Measurements from ENCODE around the gene TSPAN14.

TSPAN14 gene

DNA sequence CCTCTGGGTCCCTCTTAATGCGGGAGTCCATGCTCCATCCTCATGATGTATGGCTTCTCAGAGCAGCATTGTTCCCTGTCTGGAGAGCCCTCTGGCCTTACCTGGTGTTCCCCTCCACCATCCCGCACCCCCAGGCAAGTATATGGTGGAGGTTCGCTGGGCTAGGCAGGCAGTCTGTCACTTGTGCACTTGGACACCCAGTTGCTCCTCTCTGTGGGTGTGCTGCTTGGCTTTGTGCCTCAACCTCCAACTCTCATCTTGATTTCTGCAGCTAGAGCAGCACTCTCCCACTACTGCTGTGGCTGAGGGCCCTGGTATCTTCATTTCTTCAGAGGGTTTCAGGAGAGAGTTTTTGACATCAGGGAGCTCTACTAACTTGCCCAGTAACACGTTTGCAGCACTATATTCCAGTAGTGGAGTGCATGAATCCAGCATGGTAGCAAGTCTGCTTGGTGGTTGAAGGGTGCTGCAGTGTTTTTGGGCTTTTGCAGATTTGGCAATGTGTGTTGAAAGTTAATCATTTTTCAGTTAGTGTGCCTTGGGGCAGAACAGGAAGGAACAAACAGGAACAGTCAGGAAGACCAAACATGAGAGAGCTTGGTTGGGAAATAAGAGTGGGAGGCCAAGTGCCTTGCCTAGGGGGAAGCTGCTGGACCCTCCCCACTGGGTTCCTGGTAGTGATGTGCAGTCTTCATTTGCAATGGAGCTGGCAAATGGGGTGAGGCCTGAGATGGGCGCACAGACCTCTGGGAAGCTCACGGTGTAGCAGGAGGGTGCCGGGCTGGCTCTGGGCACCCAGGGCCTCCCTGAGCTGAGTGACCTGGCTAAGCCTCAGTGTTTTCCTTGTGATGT is 37.4 kb downstream of the TSPAN14 start:
- no peak for DNase-seq

- no peak for DNase-seq
Measured at GRCh38 chr10:80492848-80493521, 38.9 kb downstream of the TSPAN14 start.

DNA sequence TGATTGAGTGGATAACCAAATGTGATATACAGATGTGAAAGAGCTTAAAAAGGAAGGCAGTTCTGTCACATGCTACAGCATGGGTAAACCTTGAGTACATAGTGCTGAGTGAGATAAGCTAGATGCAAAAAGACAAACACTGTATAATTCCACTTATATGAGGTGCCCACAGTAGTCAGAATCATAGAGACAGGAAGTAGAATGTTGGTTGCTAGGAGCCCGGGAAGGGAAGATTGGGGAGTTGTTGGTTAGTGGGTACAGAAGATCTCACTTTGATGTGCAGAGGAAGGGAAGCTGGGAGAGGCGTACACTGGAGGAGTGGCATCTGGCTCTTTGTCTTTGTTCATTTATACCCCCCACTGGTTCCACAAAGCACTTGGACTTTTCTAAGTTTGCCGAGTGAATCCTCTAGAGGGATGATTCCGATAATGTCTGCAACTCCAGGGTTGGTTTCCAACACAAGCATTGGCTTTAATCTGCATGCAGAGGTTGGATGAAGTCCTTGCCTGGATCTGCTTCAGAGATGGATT is 39.5 kb downstream of the TSPAN14 start:
- no peak for DNase-seq

- no peak for DNase-seq
Measured at GRCh38 chr10:80496555-80497172, 42.6 kb downstream of the TSPAN14 start.

GRCh38 chr10:80497187-80498077 is 43.3 kb downstream of the TSPAN14 start:
- DNase-seq, result no peak

- no peak for DNase-seq
Measured at GRCh38 chr10:80498078-80498832, 44.1 kb downstream of the TSPAN14 start.

- DNase-seq, result no peak
Measured at GRCh38 chr10:80498833-80499741, 45.0 kb downstream of the TSPAN14 start.

DNA sequence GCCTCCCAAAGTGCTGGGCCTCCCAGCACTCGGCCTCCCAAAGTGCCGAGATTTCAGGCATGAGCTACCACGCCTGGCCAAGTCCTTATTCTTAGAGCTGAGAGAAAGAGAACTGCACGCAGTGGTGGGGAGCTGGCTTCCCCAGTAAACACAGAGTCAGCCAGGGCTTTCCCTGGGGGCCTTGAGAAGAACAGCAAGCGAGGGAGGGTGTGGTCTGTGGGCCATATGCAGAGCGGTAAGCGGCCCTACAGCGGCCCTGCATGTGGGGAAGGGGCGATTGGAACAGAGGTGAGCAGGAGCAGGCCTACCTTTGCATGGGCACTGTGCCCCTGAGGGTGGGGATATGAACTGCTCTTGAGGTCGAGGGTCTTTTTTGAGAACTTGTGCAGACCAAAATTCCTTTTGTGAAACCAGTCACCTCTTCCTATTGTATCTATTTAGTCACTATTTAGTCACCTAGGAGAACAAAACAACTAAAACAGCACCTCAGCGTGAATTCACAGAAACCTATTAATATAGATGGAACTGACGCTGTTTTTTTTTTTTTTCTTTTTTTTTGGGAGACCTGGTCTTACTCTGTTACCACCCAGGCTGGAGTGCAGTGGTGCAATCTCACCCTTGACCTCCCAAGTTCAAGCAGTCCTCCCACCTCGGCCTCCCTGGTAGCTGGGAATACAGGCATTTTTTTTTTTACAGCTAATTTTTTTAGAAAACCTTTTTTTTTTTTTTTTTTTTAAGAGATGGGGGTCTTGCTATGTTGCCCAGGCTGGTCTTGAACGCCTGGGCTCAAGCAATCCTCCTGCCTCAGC is 46.7 kb downstream of the TSPAN14 start:
- DNase-seq, result no peak

DNA sequence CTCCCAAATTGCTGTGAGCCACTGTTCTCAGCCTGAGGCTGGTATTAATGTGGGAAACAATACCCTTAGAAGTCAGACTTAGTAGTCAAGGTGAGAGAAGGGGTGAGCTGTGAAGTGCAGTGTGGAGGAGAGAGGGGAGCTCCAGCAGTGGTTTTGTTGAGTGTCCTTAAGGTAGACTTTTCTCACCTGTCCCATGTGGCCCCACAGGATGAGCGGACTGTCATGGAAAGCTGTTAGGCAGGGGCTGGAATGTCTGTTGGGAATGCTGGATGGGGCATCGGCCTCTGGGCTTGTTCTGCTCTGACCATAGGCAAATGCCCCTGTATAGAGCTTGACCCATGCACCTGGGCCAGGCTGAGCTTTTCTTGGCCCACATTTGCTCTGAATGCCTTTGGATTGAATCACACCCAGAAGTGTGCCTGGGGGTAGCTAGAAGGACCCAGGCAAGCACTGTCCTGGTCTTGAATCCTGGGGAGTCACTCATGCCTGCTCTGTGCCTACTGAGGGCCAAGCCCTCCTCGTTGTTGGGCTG is 47.3 kb downstream of the TSPAN14 start:
- DNase-seq, result no peak

DNA sequence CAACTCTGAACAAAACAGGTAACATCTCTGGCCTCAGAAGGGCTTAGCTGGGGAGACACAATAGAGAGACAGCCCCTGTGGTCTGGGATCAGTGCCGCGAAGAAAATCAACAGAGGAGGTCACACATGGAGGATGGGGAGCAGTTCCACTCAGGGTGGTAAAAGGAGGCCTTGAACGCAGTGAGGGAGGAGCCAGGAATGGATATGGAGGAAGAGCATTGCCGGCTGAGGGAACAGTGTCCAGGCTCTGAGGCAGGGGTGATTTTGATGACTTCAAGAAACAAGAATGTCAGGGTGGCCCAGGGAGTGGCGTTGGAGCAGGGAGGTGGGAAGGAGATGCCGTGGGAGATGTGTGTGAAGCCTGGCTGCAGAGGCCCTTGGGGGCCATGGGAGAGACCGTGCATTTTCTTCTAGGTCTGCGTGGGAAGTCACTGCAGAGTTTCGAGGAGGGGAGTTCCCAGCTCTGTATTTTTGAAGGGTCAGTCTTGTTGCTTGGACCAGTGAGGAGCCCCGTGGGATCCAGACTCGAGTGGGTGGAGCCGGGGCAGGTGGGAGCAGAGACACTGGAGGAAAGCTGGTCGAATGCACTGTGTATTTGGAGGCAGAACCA is 47.9 kb downstream of the TSPAN14 start:
- DNase-seq, result no peak

GRCh38 chr10:80502621-80503583 is 48.8 kb downstream of the TSPAN14 start:
- no peak for DNase-seq

- no peak for DNase-seq
Measured at GRCh38 chr10:80503584-80504157, 49.6 kb downstream of the TSPAN14 start.

GRCh38 chr10:80504158-80504811 is 50.2 kb downstream of the TSPAN14 start:
- DNase-seq, result no peak

DNA sequence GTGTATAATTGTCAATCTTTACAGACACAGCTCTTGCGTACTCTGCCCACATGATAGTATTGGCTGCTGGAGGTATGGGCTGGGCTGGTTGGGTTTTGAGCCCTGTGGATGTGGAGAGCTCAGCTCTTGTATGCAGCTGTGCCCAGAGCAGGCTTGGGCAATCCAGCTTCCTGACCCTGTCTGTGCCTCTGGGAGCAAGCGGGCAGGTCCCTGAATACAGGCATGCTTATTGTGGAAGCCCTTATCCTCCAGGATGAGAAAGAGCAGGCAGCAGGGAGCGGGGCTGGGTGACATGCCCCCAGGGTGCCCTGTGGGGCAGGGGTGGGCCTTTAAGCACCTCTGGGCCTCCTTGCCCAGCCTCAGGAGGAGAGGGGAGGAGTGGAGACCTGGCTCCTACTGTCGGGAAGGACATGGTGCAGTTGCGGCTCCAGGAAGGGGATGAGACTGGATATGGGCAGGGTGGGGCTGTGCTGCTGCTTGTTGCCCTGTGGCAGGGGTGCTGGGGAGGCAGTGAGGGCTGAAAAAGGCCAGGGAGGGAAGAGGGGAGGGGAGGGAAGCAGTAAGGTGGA is 50.9 kb downstream of the TSPAN14 start:
- no peak for DNase-seq

- no peak for DNase-seq
Measured at GRCh38 chr10:80506189-80506575, 52.1 kb downstream of the TSPAN14 start.

- DNase-seq, result no peak
Measured at GRCh38 chr10:80506836-80507487, 52.9 kb downstream of the TSPAN14 start.

Measured in NCI-H510A (cell line).